NCI-H226 (cell line): ENCODE data around the gene B4GALT7.

Experiments
- DNase-seq: peaks from one replicate; pipeline ENCODE4 v3.0.0-alpha.2; 2015

Gene B4GALT7

DNA sequence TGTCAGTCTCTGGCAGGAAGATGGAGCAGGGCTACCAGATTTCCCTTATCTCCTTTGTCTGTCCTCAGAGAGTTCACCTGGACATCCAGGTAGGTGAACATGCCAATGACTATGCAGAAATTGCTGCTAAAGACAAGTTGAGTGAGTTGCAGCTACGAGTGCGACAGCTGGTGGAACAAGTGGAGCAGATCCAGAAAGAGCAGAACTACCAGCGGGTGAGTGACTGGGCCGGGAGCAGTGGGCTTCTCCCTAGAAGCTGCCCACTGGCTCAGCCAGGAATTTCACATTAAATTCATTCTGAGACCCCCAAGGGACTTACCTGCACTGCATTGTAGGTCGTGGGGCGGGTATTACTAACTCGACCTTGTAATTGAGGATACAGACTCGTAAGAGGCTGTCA, 5.9 kb upstream of the B4GALT7 start:
- no peak for DNase-seq

DNA sequence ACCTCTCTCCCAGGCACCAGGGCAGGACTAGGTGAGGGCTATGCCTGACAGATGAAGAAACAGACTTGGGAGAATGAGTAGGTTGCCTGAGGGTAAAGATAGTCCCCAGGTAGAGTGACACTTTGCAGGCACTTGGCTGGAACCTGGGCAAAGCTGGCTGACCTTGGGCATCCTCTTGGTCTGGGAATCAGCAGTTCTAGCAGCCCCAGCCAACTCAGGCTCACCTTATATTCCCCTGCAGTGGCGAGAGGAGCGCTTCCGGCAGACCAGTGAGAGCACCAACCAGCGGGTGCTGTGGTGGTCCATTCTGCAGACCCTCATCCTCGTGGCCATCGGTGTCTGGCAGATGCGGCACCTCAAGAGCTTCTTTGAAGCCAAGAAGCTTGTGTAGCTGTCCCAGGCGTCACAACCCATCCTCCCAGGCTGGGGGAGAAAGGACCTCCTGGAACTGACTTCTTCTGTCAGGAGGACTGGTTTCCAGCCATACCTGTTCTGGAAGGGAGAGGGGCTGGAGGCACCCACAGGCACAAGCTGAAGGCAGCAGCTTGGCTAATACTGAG, 4.8 kb upstream of the B4GALT7 start:
- no peak for DNase-seq

DNA sequence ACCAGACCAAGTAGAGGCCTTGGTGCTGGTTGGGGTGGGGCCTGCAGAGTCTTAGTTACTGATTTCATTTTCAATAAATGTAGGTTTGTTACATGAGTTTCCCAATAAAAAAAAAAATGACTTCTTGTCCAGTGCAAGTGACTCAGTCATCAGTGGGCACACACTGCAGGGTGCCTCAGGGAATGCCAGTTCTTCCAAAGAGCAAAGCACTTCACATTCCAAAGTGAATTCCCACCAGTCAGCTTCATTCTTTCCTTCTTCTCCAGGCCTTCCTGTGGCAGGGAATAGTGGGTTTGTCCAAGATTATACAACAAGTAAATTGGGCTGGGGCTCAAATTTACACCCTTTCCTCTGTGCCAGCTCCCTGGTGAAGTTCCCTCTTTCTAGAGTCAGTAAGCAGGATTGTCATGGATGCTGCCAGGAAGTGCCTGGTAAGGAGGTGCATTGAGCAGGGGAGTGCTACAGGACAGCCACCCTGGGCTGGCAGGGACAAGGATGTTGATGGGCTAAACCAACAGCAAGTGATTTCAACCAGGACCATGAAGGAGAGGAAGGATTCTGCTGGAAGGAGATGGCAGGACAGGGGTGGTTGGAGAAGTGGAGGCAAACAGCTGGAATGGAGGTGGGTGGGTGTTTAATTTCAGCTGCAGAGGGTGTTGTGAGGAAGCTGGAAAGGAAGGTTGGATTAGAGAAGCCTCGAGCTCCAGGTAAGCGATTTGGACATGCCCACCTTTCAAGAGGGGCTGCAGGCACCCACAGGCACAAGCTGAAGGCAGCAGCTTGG, 3.7 kb upstream of the B4GALT7 start:
- no peak for DNase-seq

DNA sequence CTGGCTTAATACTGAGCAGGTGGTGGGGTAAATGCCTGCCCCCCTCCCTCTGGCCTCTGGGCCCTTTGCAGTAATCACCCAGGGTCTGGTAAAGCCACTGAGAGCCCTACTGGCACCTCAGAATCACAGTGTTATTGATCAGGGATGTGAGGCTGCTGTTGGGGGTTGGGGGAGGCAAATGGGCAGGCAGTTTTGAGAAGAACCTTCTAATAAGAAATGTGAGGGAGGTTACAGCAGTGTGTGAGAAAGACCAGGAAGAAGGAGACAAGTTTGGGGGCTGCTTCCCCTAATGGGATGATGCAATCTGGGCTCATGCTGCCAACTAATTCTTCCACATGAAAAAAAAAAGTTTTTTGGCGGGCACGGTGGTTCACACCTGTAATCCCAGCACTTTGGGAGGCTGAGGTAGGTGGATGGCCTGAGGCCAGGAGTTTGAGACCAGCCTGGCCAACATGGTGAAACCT, 3.1 kb upstream of the B4GALT7 start:
- no peak for DNase-seq

DNA sequence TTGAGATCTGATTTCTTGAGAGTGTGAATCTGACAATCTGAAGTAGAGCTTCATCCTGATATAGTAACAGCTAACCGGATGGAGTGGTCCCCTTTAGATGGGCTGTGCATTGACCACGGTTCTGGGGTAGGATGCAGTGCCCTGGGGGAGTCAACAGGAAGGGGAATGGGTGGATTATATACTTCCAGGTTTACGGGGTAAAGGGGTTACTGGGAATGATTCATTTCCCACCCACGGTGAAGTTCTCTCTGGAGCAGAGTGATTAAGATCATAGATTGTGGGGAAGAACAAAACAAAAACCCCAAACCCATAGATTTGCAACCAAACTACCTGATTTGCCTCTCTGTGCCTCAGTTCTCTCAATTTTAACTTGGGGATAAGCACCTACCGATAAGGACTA, 1.5 kb upstream of the B4GALT7 start:
- DNase-seq = no peak

DNA sequence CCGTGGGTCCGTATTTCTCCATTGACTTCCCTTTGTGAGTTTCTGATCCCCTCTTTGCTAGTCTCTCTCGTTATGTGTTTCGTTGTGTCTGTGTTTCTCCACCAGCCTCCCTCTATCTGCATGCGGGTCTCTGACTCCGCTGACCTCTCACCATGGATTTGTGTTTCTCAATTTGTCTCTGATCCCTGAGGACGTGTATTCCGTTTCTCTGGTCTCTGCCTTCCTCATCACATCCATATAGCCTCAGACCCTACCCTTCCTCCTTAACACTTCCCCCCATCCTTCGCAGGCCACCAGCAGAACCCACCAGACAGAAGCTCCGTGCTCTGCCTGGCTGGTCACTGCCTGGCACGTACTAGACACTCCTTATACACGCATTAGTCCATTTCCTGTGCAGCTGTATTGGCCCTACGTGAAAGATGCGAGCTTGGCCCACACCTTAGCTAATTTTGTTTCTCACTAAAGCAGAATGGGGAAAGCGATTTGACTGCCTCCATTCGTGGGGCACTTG, 631 bp downstream of the B4GALT7 start:
- DNase-seq = no peak

DNA sequence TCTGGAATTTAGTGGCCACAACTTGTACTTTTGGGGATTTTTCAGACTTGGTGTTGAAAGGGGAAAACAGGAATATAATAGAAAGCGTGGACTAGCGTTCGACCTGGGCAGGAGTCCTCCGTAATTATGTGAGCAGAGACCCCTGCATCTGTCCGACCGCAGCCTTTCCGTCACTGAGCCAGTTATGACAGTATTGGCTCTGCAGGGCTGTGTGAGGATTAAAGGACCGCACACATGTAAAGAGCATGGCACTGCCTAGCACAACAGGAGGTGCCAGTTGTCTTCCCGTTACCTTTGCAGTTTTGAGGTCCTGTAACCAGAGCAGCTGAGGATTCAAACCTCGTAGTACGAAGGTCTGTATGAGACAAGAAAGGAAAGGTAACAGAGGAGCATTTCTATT, 1.2 kb downstream of the B4GALT7 start:
- DNase-seq = no peak

DNA sequence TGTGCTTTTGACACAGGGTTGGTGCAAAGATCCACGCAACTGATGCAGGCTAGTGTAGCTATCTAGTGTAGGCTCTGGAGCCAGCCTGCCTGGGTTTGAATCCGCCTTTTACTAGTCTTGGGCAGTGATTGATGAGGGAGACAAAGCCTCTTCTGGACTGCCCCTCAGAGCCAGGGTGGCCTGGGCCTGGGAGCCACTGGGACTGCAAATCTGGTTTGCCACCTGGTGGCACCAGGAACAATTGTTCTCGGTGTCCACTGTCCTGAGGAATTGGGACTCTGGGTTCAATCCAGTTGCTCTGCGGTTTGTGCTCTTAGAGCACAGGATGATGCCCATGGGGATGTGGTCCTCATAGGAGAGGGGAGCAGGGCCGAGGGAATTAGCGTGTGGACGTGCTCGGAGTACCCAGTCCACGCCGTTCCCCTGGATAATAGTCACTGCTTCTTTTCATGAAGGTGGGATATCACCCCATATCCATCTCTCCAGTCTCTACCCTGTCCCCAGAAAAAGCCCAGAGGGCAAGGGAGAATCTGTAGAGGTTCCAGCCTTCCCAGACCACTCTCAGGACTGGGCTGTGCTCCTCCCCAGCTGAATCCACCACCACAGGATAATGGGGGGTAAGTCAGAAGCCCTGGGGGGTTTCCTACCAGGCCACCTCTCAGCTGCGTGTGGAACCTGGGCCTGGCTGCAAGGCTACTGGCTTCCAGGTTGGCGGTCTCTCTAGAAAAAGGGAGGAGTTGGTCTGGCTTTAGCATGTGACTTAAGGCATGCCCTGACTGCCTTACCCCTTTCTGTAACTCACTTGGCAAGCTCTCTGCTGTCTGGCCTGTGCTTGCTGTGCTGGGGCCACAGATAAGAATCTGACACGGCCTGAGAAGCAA, 1.9 kb downstream of the B4GALT7 start:
- no peak for DNase-seq

DNA sequence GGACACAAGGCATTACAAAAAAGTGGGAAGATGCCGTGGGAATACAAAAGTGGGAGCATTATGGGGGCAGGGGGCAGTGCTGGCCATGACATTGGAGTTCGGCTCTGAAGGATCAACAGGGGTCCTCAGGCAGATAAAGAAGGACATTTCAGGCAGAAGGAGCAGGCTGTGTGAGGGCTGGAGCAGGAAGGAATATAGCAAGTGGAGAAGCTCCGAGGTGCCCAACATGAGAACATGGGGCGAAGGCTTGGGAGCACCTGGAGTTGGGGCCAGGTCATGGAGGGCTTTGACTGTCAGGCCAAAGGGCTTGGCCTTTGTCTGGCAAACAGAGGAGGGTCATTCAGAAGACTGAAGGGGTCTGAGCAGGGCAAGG, 2.5 kb downstream of the B4GALT7 start:
- no peak for DNase-seq

DNA sequence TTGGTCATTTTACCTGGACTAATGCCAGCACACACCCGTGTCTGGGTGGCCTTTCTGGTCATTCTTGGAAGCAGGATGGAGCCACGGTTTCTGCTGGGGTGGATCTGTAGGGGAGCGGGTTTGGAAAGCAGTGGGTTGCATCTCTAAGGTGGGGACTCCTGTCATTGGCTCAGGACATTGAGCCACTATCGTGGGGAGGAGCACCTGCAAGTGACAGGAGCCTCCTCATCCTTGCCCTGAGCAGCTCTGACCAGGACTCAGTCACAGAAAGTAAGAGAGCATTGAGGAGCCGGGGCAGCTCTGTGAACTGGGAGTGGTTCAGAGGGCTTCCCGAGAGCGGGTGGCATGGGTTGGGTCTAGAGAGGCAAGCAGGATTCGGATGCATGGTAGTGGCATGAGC, 3.7 kb downstream of the B4GALT7 start:
- DNase-seq = no peak

DNA sequence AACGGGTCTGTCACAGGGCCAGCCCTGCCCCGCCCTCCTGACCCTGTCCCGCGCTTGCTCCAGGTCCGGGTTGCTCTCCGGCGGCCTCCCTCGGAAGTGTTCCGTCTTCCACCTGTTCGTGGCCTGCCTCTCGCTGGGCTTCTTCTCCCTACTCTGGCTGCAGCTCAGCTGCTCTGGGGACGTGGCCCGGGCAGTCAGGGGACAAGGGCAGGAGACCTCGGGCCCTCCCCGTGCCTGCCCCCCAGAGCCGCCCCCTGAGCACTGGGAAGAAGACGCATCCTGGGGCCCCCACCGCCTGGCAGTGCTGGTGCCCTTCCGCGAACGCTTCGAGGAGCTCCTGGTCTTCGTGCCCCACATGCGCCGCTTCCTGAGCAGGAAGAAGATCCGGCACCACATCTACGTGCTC, 4.2 kb downstream of the B4GALT7 start:
- no peak for DNase-seq

DNA sequence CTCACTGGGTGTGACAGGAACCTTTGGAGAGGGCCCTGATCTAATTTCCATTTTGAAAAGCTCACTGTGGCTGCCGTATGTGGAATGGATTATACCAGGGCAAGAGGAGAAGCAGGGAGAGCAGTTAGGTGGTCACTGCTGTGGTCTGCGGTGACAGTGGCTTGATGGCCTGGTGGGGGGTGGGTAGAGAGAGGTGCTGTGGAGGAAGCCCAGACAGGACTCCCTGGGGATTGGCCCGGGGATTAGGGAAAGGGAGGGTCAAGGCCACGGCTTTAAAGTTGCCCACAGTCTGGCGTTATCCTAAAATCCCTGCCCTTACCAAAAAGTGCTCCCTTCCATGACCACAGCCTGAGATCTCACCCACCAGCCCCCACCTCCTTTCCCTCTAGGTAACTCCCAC, 4.7 kb downstream of the B4GALT7 start:
- DNase-seq = no peak

DNA sequence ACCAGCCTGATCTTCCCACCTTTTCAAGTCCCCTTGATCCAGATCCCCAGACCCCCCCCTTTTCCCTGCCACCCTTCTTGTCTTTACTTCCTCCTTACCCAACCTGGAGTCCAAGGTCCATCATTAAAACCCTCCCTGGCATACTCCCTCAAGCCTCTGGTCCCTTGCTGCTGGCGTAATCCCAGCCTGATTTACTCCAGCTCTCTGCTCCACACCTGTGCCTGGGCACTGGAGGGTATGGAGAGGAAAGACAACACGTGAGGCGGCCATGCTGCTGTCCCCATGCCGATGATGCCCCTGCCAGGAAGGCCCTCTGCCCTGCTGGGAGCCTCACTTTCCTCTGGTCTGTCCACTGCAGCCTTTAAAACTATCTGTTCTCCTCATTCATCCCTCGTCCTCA, 5.1 kb downstream of the B4GALT7 start:
- no peak for DNase-seq

DNA sequence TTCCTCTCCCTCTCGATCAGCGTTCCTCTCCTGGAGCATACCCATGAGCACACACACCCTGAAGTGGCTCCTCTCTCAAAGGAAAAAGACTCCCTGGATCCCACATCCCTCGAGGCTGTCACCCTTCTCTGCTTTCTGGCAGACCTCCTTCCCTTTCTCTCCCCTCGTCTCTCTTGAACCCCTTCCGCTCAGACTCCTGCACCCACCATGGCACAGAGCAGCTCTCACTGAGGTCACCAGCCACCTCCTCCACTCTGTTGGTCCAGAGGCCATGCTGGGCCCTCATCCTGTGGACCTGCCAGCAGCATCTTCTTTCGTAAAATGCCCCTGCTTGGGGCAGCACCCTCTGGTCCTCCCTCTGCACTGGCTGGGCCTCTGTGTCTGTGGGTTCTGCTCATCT, 5.7 kb downstream of the B4GALT7 start:
- no peak for DNase-seq

DNA sequence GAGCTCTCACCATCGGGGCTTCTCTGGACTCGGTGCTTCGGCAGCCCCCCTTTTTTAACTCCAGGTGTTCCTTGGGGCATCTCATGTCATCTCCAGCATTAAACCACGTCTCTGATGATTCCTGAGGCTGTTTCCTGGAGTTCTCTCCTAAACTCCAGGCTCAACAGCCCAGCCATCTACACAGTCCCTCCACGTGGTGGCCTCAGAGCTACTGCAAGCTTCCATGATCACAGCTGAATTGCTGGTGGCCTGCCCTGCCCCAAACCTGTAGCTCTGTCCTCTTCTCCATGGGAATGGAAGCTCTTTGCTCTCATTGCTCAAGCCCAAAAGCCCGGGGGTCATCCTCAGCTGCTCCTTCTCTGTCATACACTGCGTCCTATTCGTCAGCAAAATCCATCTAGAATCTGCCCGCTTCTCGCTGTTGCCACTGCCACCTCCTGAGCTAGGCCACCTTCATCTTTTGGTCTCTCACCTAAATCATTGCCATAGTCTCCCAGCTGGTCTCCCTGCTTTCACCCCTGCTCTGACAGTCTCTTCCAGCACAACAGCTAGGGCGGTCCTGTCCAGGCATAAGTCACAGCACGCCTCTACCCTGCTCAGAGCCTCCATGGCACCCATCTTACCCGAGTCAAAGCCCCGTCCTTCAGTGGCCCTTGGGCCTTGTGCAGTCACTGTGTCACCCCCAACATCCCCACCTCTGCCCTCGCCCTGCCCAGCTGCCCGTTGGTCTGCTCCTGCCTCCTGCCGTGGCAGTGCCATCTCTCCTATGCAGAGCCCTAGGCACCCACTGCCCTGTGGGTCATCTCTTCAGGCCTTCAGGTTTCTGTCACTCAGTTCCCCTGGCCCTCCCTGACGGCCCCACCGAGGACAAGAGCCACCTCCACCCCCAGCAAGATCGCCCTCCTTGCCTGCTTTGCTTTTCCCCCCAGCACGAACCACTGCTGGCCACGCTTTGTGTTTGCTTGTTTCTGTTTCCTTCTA, 6.4 kb downstream of the B4GALT7 start:
- no peak for DNase-seq

DNA sequence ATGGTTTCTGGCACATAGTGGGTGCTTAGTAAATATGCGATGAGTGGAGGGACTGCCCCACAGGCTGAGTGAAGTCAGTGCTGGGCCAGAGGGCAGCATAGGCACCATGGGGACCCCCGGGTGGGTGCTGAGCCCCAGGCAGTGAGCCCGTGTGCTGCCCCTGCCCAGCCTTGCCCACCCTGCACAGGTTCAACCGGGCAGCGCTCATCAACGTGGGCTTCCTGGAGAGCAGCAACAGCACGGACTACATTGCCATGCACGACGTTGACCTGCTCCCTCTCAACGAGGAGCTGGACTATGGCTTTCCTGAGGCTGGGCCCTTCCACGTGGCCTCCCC, 7.2 kb downstream of the B4GALT7 start:
- DNase-seq = no peak

DNA sequence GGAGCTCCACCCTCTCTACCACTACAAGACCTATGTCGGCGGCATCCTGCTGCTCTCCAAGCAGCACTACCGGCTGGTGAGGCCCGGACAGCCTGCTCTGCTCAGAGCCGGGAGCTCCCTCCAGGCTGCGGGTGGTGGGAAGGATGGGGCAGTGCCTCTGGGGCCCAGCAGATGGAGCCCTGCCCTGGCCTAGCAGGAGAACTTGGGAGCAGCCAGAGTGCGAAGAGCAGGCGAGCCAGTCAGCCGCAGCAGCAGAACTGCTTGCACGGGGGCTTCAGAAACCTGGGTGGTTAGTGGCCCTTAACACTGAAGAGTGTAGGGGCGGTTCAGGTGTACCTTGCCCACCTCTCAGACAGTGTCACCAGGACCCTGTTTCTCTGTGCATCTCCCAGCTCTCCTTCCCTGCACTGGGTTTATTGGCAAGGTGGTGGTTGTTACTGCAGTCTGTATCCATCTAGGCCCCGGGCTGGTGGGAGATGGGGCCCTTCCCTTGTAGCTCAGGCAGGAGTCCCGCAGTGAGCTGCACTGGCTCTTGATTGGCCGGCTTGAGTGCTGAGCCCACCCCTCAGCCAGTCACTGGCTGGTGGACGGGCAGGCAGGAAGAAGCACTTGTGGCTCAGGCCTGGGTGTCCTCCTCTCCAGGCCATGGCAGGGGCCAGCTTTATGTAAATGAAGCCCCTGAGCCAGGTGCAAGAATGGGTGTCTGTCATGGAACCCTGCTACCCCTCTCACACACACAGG, 7.7 kb downstream of the B4GALT7 start:
- peak; percentile 68 for DNase-seq

DNA sequence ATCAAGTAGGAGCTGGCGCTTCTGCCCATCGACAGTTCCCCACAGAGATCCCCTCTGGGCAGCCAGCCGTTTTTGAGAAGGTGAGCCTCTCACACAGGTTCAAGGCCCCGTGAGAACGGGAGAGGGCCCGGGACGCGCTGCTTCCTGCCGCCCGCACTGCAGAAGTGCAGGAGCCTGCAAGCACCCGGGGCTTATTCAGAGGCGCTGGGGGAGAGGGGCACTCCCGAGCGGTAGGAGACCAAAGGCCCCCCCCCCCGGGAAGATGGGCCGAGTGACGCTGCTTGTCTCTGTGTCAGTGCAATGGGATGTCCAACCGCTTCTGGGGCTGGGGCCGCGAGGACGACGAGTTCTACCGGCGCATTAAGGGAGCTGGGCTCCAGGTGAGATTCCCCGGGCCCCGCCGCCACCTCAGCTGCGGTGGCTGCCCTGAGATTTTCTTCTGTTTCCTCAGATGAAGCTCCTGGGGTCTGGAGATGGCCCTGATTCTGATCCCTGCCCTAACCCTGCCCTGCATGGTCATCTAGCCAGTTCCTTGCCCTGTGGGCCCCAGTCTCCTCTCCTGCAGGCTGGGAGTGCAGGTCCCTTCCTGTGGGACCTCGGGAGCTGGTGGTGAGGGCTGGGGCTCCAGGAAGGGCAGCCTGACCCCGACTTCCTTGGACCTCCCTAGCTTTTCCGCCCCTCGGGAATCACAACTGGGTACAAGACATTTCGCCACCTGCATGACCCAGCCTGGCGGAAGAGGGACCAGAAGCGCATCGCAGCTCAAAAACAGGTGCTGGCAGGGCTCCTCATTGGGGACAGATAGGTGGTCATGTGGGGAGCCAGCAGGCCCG, 8.5 kb downstream of the B4GALT7 start:
- DNase-seq = no peak

DNA sequence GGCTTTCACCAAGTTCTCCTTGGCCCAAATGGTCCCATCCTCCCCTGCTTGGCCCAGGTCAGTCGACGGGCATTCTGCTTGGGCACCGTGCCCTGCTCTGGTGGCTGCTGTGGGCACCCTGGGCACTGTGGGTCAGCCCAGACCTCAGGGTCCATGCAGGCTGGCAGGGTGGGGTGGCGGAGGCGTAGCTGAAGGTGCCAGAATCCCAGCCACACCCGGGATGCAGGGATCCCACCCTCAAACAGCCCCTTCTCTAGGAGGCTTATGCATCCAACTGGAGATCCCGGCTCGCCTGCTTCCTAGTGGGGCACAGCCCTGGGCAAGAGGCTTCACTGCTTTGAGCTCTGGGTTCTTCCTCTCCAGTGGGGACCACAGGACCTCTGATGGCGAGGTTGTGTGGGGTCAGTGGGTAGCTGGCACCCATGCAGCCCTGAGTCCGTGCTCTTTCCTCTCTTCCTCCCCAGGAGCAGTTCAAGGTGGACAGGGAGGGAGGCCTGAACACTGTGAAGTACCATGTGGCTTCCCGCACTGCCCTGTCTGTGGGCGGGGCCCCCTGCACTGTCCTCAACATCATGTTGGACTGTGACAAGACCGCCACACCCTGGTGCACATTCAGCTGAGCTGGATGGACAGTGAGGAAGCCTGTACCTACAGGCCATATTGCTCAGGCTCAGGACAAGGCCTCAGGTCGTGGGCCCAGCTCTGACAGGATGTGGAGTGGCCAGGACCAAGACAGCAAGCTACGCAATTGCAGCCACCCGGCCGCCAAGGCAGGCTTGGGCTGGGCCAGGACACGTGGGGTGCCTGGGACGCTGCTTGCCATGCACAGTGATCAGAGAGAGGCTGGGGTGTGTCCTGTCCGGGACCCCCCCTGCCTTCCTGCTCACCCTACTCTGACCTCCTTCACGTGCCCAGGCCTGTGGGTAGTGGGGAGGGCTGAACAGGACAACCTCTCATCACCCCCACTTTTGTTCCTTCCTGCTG, 9.4 kb downstream of the B4GALT7 start:
- DNase-seq = no peak
